Measurements from ENCODE around the gene TLE7.
A peak's percentile ranks its signal among the peaks of the same experiment; 100 is the strongest.

TLE7 gene

GRCh38 chr16:71412270-71413160 lies 29.3 kb downstream of the TLE7 start:
- DNase-seq (ENCODE audit: low read depth in 3 of 3): peak; percentile 18 to 52 (median 27)

DNA sequence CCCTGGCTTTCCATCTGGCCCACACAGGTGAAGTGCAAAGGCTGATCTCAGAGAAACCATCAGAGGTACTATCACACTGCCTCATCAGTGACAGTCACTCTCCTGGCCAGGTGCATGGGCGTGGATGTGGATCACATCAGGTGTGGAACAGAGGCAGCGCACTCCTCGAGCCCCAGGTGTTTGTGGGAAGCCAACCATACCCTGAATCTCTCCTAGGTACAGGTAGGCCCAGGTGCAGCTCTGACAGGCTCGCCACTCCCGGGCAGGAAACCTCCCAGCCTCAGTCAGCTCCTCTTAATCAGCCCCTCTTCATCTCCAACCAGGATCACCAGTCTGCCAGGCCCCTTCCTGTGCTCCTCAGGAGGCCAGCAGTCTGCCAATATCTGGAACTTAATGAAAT lies 31.7 kb downstream of the TLE7 start:
- DNase-seq (ENCODE audit: low read depth in 3 of 3): no peak

GRCh38 chr16:71409011-71409775 lies 32.7 kb downstream of the TLE7 start:
- no peak for DNase-seq (ENCODE audit: low read depth in 3 of 3)

GRCh38 chr16:71408536-71408935 lies 33.3 kb downstream of the TLE7 start:
- no peak for DNase-seq (ENCODE audit: low read depth in 3 of 3)

DNA sequence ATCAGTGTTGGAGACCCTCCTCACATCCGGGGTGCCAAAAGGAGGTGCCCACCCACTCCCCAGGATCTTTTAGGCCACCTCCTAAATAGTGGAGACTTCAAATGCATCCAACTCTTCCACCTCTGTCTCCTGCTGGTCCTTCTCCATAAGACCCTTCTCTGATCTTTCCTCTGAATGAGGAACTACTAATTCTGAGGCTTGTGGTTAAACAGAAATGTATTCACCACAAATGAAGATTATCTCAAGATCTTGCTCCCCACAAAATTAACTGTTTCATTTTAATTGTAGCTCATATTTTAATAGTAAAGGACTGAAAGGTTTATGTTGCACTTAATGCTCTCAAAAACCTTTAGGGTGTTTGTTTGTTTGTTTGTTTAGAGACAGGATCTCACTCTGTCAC lies 34.1 kb downstream of the TLE7 start:
- DNase-seq (ENCODE audit: low read depth in 3 of 3): no peak

- no peak for DNase-seq (ENCODE audit: low read depth in 3 of 3)
Observed at GRCh38 chr16:71406724-71407123, 35.1 kb downstream of the TLE7 start.

- DNase-seq (ENCODE audit: low read depth in 3 of 3): no peak
Observed at GRCh38 chr16:71406316-71406715, 35.5 kb downstream of the TLE7 start.

DNA sequence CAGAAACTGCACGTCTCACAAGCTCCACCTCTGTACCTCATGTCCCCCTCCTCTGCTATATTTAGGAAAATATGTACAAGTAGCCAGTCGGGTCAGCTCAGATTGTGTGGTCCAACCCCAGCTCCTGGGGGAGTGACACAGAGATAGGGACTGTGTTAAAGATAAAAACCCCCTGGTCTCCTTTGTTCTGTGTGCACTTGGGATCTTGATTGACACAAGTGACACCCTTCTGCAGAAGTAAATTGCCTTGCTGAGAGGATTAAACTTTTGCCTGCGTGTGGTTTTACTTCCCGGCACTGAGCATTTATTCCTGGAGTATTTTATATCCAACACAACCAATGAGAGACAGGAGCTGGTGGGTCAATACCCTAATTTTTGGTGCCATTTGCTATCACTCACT lies 37.5 kb downstream of the TLE7 start:
- no peak for DNase-seq (ENCODE audit: low read depth in 3 of 3)

DNA sequence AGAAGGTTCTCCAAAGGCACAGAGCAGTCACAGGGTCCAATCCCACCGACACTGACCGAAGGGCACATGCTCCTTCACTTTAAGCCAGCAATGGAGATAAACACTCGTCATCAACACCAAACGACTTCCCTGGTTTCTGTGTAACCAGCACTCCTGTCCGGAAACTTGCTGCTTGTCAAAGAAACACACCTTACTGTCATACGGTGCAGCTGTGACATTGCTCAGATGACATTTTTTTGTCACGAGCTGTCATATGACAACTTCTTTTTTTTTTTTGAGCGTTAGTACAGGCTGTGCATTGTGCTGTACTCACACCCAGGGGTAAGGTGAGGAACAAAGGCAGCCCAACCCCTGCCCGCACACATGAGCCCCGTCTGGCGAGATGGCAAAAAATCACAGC lies 39.2 kb downstream of the TLE7 start:
- no peak for DNase-seq (ENCODE audit: low read depth in 3 of 3)

- DNase-seq (ENCODE audit: low read depth in 3 of 3): no peak
Observed at GRCh38 chr16:71402007-71402406, 39.8 kb downstream of the TLE7 start.

DNA sequence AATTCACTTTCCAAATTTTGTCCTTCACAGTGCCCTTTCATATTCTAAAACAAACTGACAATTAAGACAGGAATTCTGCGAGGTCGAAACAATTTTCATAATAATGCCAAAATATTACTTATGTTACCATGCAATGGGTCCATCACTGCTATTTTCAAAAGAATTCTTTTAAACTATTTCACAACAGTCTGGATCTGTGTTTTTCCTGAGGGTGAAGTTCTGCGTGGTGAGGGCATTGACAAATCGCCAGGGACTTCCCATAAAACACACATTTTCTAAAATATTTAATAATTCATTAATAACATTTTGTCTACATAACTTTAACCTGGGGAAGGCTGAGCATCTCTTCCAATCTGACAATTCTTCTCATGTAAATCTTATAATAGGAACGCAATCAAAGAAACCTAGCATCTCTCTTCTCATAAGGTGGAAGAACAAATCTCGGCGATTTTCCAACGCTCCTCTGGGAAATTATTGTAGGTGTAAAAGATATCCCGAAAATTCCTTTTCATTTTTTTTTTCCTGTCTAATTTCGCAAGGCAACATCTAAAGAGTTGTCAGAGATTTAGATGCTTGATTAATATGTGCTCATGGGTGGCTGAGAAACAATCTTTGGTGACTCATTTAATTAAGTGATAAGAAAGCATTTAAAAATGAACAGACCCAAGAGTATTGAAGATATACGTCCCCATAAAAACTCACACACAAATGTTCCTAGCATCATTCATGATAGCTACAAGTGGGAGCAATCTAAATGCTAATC lies 41.9 kb downstream of the TLE7 start:
- no peak for DNase-seq (ENCODE audit: low read depth in 3 of 3)

- DNase-seq (ENCODE audit: low read depth in 3 of 3): no peak
Observed at GRCh38 chr16:71396594-71396993, 45.3 kb downstream of the TLE7 start.

DNA sequence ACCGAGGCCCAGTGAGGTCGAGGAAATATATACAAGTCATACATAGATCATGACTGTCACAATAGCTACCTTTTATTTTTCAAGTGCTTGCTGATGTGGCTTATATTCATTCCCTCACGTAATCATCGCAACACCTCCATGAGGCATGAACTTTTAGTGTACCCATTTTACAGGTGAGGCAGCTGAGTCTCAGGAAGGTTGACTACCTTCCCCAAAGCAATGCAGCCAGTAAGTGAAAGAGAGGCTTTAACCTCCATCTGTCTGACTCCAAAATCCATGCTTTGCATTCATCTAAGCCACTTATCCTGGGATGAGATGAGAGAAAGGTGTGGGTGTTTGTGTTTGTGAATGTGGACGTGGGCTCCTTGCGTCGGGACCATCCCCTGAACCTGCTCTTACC lies 52.5 kb downstream of the TLE7 start:
- DNase-seq (ENCODE audit: low read depth in 3 of 3): no peak

GRCh38 chr16:71387045-71387871 lies 54.6 kb downstream of the TLE7 start:
- DNase-seq (ENCODE audit: low read depth in 3 of 3): no peak

DNA sequence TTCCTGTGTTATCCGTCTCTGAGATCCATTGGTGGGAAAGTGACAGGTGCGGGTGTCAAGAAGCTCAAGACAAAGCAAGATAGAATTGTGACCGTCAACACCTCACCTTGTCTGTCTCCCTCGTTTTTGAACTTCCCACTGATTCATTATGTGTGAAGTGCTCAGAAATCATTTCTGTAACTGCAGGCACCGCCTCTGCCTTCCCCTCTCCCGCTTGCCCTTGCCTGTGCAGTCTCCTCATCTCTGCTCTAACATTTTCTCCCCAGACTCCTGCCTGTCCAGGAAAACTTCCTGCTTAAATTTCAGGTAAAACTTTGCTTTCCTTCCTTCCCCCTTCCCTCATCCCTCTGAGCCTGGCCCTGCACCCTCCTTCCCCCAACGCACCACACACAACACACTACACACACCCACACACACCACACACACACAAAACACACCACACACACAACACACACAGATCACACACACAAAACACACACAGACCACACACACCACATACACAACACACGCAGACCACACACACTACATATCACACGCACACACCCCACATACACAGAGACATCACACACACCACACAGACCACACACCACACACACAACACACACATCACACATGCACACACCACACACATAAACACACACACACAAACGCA lies 57.7 kb downstream of the TLE7 start:
- DNase-seq (ENCODE audit: low read depth in 3 of 3): no peak

- DNase-seq (ENCODE audit: low read depth in 3 of 3): no peak
Observed at GRCh38 chr16:71383054-71383773, 58.6 kb downstream of the TLE7 start.

GRCh38 chr16:71380831-71381230 lies 61.0 kb downstream of the TLE7 start:
- no peak for DNase-seq (ENCODE audit: low read depth in 3 of 3)
